Common myeloid progenitor, CD34-positive (primary cell): ENCODE data around the gene CYFIP1.

Experiments
- CTCF ChIA-PET: fragments of 350-600 bp; sonication (Branson Sonifier 250); formaldehyde crosslinking; loops from one replicate; lab custom pipeline; 2021; ENCODE audit warnings: antibody characterized with exemption; lab: Charles Lee
- POLR2A ChIA-PET: fragments of 350-600 bp; sonication (Branson Sonifier 250); formaldehyde crosslinking; loops from one replicate; lab custom pipeline; 2021; ENCODE audit warnings: antibody characterized with exemption; lab: Charles Lee
- DNase-seq, 3 donors: peaks; one replicate each; pipeline versions ENCODE4 v3.0.0 to v3.0.0-alpha.2; 2013
- H3K27ac ChIP-seq, 2 experiments: 1 replicate in 1 of 2; 2 replicates in 1 of 2; pipeline ENCODE4 v1.7.0; 2013; ENCODE audit warnings: inconsistent platforms in 2 of 2, low read length in 2 of 2, mild to moderate bottlenecking in 2 of 2, low read depth in 1 of 2, moderate library complexity in 1 of 2; ENCODE audit not compliant: severe bottlenecking in 2 of 2, insufficient read depth in 1 of 2, poor library complexity in 1 of 2
- H3K27me3 ChIP-seq, 5 experiments: replicated peaks in 2 of 5; 1 replicate in 3 of 5; 2 replicates in 2 of 5; pipeline versions ENCODE4 v1.6.1 to v1.7.0; 2013; ENCODE audit warnings: low read length in 4 of 5, mild to moderate bottlenecking in 2 of 5, moderate library complexity in 2 of 5, inconsistent platforms in 1 of 5; ENCODE audit not compliant: insufficient read depth in 5 of 5, control insufficient read depth in 4 of 5
- H3K36me3 ChIP-seq, 4 experiments: 1 replicate in 2 of 4; 2 replicates in 2 of 4; pipeline versions ENCODE4 v1.6.1 to v1.7.0; 2013; ENCODE audit warnings: low read length in 3 of 4, control low read depth in 1 of 4, mild to moderate bottlenecking in 1 of 4; ENCODE audit not compliant: control insufficient read depth in 4 of 4, insufficient read depth in 4 of 4
- H3K4me1 ChIP-seq, 4 experiments: 1 replicate in 3 of 4; 2 replicates in 1 of 4; pipeline versions ENCODE4 v1.6.1 to v1.7.1; 2013; ENCODE audit warnings: low read length in 3 of 4, mild to moderate bottlenecking in 3 of 4, control low read depth in 1 of 4, inconsistent platforms in 1 of 4, moderate library complexity in 1 of 4; ENCODE audit not compliant: control insufficient read depth in 4 of 4, insufficient read depth in 4 of 4; ENCODE audit errors: control extremely low read depth in 1 of 4
- H3K4me3 ChIP-seq, 7 experiments: 1 replicate in 4 of 7; 2 replicates in 3 of 7; pipeline versions ENCODE4 v1.5.1 to v1.7.0; 2013; ENCODE audit warnings: mild to moderate bottlenecking in 7 of 7, low read length in 6 of 7, moderate library complexity in 6 of 7, inconsistent platforms in 2 of 7, low read depth in 2 of 7, control low read depth in 1 of 7; ENCODE audit not compliant: insufficient read depth in 4 of 7, control insufficient read depth in 1 of 7; ENCODE audit errors: extremely low read depth in 1 of 7
- H3K9me3 ChIP-seq, 5 experiments: 1 replicate in 4 of 5; 2 replicates in 1 of 5; pipeline versions ENCODE4 v1.6.1 to v1.7.1; 2013; ENCODE audit warnings: low read length in 4 of 5, mild to moderate bottlenecking in 2 of 5, inconsistent platforms in 1 of 5, low read depth in 1 of 5, moderate library complexity in 1 of 5; ENCODE audit not compliant: control insufficient read depth in 4 of 5, insufficient read depth in 2 of 5; ENCODE audit errors: control extremely low read depth in 1 of 5
- WGBS: methylation state at CpG from one replicate; pipeline ENCODE4 v1.1.5; 2013; ENCODE audit not compliant: insufficient coverage; 5-methylcytosine and 5-hydroxymethylcytosine counted together

Gene CYFIP1

DNA sequence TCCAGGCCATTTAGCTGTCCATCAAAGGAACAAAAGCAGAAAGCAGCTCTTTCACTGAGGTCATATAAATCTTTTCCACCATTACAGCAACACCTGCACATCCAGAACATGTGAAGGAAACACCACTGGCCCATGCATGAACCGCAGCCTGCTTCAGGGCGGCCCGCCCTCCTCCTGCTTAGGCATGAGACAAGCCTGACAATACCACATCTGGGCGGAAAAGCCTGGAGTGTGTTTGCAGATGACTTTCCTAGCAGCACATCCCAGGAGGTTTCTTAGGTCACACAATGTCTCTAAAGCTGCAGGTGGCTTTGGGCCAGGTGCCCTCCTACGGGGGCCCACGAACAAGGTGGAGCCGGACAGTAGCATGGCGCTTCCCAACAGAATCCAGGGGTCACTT is 19.6 kb downstream of the CYFIP1 start:
- peaks cover 0 to 45% (median 24%) of the 10 kb centered on the region in 4 experiments for H3K4me1 ChIP-seq
- POLR2A ChIA-PET, result no interaction called here

DNA sequence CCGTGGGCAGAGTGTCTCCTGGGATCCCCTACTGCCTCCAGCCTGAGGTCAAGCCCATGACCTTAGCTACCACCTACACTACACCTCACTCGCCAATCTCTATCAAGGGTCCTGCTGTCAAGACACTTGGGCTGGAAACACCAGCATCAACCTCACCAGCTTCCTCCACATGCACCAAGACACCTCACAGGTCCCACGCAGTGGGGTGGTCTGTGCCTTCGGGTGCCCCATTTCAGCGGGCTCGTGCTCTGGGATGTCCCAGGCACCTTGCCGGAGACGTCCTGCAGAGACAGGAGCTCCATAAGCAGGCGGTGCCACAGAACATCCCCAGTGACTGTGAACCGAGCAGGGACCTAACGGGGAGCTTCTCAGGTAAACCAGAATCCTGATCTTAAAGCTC is 20.0 kb downstream of the CYFIP1 start:
- Histone ChIP-seq H3K27me3 (no peaks in the 10 kb centered on the region), H3K4me3 (no peak overlapping the region), H3K36me3 (peaks cover 0 to 4% (median 0%) of the 10 kb centered on the region in 4 experiments), H3K4me1 (peaks cover 0 to 47% (median 24%) of the 10 kb centered on the region in 4 experiments), H3K9me3 (no peaks in the 10 kb centered on the region), H3K27ac (no peak overlapping the region)
- CTCF ChIA-PET, result no interaction called here
- WGBS, result 98% methylated on average over 11 of the region's 11 CpGs
- DNase-seq, result no peak
- POLR2A ChIA-PET, result no interaction called here

More for the DNA sequence above, 19.6 kb downstream of the CYFIP1 start:
- Histone ChIP-seq H3K27ac (no peak overlapping the region), H3K4me3 (no peak overlapping the region), H3K9me3 (no peaks in the 10 kb centered on the region), H3K27me3 (no peaks in the 10 kb centered on the region), H3K36me3 (peaks cover 0 to 4% (median 0%) of the 10 kb centered on the region in 4 experiments)
- CTCF ChIA-PET, result no interaction called here
- 100% methylated on average over 5 of the region's 8 CpGs for WGBS
- no peak for DNase-seq

DNA sequence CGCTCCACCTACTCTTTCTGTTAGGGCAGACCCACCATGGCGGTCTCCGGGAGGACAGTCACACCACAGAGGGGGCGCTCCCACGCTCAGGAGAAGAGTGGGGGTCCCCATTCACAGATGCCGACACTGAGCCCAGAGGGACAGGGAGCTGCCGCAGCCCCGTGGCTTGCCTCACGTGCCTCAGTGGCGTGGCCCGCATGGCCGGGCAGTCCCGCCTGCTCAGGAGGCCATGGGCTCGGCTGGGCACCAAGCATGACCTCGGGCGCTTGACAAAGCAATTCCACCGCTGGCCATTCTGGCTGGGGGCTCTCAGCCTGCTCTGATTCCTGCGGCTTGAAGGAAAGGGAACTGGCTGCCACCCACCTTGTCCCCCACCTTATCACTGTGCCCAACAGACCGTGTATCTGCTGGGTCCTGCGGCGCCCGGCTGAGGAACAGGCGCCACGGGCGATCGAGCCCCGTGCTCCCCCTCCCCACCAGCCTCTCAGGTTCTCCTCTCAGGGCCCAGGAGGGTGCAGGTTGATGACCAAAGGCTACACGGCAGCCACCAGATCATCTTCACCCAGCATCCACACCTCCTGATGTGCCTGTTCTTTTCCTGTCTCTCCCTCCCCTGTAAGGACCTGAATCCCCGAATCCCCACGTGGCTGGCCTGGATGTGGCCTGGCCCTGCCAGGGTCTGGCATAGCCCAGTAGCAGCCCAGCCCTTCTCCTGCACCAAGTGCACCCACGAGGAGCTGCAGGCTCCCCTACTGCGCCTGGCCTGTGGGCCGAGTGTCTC is 20.7 kb downstream of the CYFIP1 start:
- ChIA-PET CTCF (no interaction called here), POLR2A (no interaction called here)
- DNase-seq, result no peak
- WGBS, result 96% methylated on average over 25 of the region's 33 CpGs
- peaks cover 0 to 4% (median 0%) of the 10 kb centered on the region in 4 experiments for H3K36me3 ChIP-seq
- no peak overlapping the region for H3K4me3 ChIP-seq
- H3K27ac ChIP-seq, result no peak overlapping the region
- H3K27me3 ChIP-seq, result no peaks in the 10 kb centered on the region
- no peaks in the 10 kb centered on the region for H3K9me3 ChIP-seq
- peaks cover 0 to 46% (median 23%) of the 10 kb centered on the region in 4 experiments for H3K4me1 ChIP-seq

DNA sequence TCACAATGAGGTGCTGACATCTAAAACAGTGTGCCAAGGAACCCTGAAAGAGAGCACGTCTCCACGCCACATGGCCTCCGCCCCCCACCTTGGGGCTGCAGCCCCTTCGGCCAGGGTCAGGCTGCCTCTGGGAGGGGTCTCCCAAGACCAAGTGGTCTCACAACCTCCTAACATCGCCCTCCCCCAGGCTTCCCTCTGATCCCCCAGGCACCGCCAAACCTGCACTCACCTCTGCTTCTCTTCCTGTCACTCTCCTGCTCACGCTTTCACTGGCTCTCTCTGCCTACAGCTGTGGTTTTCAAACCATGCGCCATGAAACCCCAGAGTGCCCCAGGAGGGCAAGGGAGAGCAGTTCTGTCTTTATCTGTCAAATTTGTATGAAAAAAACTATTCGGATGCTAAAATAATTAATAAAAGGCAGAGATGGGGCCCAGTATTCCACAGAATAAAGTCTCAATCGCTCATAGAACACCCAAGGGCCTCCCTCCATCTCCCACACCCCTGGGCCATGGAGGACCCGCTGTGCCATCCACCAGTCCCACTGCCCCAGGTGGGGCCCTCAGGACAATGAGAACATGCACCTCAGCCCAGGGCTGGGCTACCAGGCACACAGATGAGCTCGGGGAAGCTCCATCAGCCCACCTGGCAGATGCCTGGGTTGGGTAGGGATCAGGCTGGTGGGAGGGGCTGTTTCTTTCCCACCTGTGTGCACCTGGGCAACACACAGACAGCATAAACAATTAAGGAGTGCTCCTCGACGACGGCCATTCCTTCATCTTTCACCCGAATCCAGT is 21.5 kb downstream of the CYFIP1 start:
- peaks cover 0 to 4% (median 0%) of the 10 kb centered on the region in 4 experiments for H3K36me3 ChIP-seq
- H3K4me1 ChIP-seq, result peaks cover 0 to 38% (median 19%) of the 10 kb centered on the region in 4 experiments
- POLR2A ChIA-PET, result no interaction called here
- CTCF ChIA-PET, result no interaction called here
- no peak overlapping the region for H3K27ac ChIP-seq
- no peak for DNase-seq
- no peaks in the 10 kb centered on the region for H3K27me3 ChIP-seq
- no peaks in the 10 kb centered on the region for H3K9me3 ChIP-seq
- 82% methylated on average over 14 of the region's 16 CpGs for WGBS
- H3K4me3 ChIP-seq, result no peak overlapping the region

DNA sequence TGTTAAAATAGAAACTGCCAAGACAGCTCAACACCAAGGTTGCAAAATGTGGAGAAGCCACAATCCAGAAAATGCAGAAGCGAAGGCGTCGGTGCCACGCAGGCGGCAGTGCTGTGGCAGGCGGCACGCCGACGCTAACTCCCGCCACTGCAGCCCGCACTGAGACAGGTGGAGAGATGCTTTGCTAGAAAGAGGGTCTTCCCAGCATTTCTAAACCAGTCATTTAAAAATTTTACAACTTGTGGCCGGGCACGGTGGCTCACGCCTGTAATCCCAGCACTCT is 23.2 kb downstream of the CYFIP1 start:
- H3K4me3 ChIP-seq, result no peak overlapping the region
- POLR2A ChIA-PET, result no interaction called here
- WGBS, result 97% methylated on average over 14 of the region's 14 CpGs
- no peaks in the 10 kb centered on the region for H3K27me3 ChIP-seq
- H3K4me1 ChIP-seq, result peaks cover 0 to 31% (median 17%) of the 10 kb centered on the region in 4 experiments
- no peak for DNase-seq
- no peak overlapping the region for H3K27ac ChIP-seq
- CTCF ChIA-PET, result no interaction called here
- H3K9me3 ChIP-seq, result no peaks in the 10 kb centered on the region
- no peaks in the 10 kb centered on the region for H3K36me3 ChIP-seq

DNA sequence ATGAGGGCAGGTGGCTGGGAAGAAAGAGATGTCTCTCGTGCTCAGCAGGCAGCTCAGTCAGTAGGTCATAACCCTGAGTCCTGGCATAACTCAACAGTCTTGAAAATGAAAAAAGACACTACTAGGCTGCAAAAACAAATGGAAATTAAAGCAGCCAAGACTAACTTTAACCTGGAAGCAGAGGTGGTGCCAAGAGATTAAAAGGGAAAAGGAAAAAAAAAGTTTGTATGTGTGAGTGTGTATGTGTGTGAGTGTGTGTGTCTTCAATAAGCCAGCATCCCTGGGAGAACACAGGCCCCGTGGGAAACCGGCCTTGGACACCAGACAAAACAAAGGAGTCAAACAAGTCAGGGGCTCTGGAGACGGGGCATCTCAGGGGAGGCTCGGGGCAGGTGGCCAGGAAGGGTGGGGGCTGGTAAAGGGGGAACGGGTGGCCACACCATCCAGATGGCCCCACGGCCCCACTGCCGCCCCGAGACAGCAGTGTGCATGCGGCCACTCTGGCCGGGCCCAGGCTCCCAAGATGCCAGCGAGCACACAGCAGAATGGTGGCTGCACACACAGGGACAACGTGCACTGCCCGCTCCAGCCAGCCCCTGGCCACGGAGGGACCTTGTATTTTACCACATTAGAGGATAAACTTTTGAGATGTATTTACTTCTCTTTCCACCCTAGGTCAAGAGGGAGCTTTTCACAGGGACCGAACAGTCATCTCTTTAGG is 23.8 kb downstream of the CYFIP1 start:
- no peaks in the 10 kb centered on the region for H3K36me3 ChIP-seq
- H3K4me1 ChIP-seq, result peaks cover 0 to 26% (median 13%) of the 10 kb centered on the region in 4 experiments
- POLR2A ChIA-PET, result no interaction called here
- 95% methylated on average over 16 of the region's 16 CpGs for WGBS
- CTCF ChIA-PET, result no interaction called here
- no peak for DNase-seq
- no peak overlapping the region for H3K27ac ChIP-seq
- no peaks in the 10 kb centered on the region for H3K27me3 ChIP-seq
- no peaks in the 10 kb centered on the region for H3K9me3 ChIP-seq
- no peak overlapping the region for H3K4me3 ChIP-seq
